Parathyroid adenoma (tissue), 2 donors: ENCODE measurements around the gene GRIN2C.

Experiments used
- H2AFZ ChIP-seq: fragments of 300-600 bp; sonication (generic); one replicate; pipeline ENCODE4 v1.7.0; 2017; ENCODE audit warnings: antibody characterized with exemption, mild to moderate bottlenecking
- H3K27ac ChIP-seq: fragments of 300-600 bp; sonication (generic); one replicate; pipeline ENCODE4 v1.7.0; 2017
- H3K27me3 ChIP-seq: fragments of 300-600 bp; sonication (generic); one replicate; pipeline ENCODE4 v1.7.0; 2017; ENCODE audit warnings: low read length; ENCODE audit not compliant: control insufficient read depth, insufficient read depth
- H3K36me3 ChIP-seq: fragments of 300-600 bp; sonication (generic); one replicate; pipeline ENCODE4 v1.7.0; 2017; ENCODE audit warnings: low read length; ENCODE audit not compliant: control insufficient read depth, insufficient read depth
- H3K4me1 ChIP-seq: fragments of 300-600 bp; sonication (generic); one replicate; pipeline ENCODE4 v1.7.0; 2017; ENCODE audit warnings: control low read depth
- H3K4me2 ChIP-seq: fragments of 300-600 bp; sonication (generic); one replicate; pipeline ENCODE4 v1.7.0; 2017; ENCODE audit warnings: low read length
- H3K4me3 ChIP-seq: fragments of 300-600 bp; sonication (generic); one replicate; pipeline ENCODE4 v1.7.0; 2017; ENCODE audit warnings: low read depth, low read length
- H3K79me2 ChIP-seq: fragments of 300-600 bp; sonication (generic); one replicate; pipeline ENCODE4 v1.7.0; 2017; ENCODE audit warnings: control low read depth
- H3K9ac ChIP-seq: fragments of 300-600 bp; sonication (generic); one replicate; pipeline ENCODE4 v1.7.0; 2017; ENCODE audit warnings: mild to moderate bottlenecking
- H3K9me3 ChIP-seq: fragments of 300-600 bp; sonication (generic); one replicate; pipeline ENCODE4 v1.7.0; 2017; ENCODE audit warnings: low read length; ENCODE audit not compliant: control insufficient read depth
- CTCF ChIP-seq: fragments of 300-600 bp; sonication (generic); IDR thresholded peaks from one replicate; pipeline ENCODE4 v1.7.0; 2017; ENCODE audit warnings: antibody characterized with exemption, mild to moderate bottlenecking
- donor health status: primary hyperparathyroidism.

The GRIN2C gene

GRCh38 chr17:74824961-74825627, 34.6 kb downstream of the GRIN2C start:
- peaks cover 3% of the 10 kb centered on the region for H3K4me1 ChIP-seq
- no peaks in the 10 kb centered on the region for H3K27me3 ChIP-seq
- no peak overlapping the region for H3K27ac ChIP-seq
- H3K9me3 ChIP-seq = no peaks in the 10 kb centered on the region
- TF ChIP-seq CTCF = no peak
- H3K4me3 ChIP-seq = no peak overlapping the region
- no peaks in the 10 kb centered on the region for H3K79me2 ChIP-seq
- no peak overlapping the region for H2AFZ ChIP-seq
- no peak overlapping the region for H3K4me2 ChIP-seq
- H3K9ac ChIP-seq = no peak overlapping the region
- H3K36me3 ChIP-seq = no peaks in the 10 kb centered on the region

- Histone ChIP-seq H3K4me2 (no peak overlapping the region), H3K9me3 (no peaks in the 10 kb centered on the region), H3K27me3 (no peaks in the 10 kb centered on the region), H3K9ac (no peak overlapping the region), H3K4me3 (no peak overlapping the region), H3K79me2 (peaks cover 2% of the 10 kb centered on the region), H3K4me1 (peaks cover 3% of the 10 kb centered on the region), H3K27ac (no peak overlapping the region), H2AFZ (no peak overlapping the region), H3K36me3 (no peaks in the 10 kb centered on the region)
- TF ChIP-seq CTCF = no peak
Observed at GRCh38 chr17:74822939-74823367, 36.7 kb downstream of the GRIN2C start.

DNA sequence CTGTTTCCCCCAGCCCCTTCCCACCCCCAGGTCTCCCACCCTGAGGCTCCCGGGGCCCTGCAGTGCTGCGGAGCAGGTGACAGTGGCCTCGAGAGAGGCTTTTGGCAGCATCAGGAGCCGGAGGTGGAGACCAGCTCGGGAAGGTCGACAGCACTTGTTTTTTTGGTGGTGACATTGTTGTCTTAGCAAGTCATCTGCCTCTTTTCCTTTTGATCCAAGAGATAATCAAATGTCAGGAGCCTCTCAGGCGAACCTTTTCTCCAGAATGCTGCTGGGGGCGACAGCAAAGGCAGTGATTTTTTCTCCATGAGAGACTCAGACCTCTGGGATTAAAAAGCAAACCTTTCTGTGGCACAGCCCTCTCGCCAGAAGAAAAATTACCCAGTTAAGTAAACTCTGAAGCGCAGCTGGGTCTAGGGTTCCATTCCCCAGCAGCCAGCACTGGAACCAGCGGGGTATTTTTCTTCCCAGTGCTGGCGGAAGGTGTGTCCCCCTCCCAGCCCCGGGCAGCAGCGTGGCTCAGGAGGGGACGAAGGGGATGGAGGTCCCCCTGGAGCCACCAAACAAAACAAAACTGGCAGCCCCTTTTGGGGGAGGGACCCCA, 37.2 kb downstream of the GRIN2C start:
- Histone ChIP-seq H3K9me3 (no peaks in the 10 kb centered on the region), H3K4me2 (no peak overlapping the region), H3K27me3 (no peaks in the 10 kb centered on the region), H2AFZ (no peak overlapping the region), H3K27ac (no peak overlapping the region), H3K36me3 (no peaks in the 10 kb centered on the region), H3K79me2 (peaks cover 2% of the 10 kb centered on the region), H3K4me3 (no peak overlapping the region), H3K4me1 (peaks cover 3% of the 10 kb centered on the region), H3K9ac (no peak overlapping the region)
- TF ChIP-seq CTCF = no peak

- H2AFZ ChIP-seq = no peak overlapping the region
- no peak overlapping the region for H3K4me3 ChIP-seq
- H3K79me2 ChIP-seq = peaks cover 2% of the 10 kb centered on the region
- H3K9ac ChIP-seq = no peak overlapping the region
- peaks cover 3% of the 10 kb centered on the region for H3K4me1 ChIP-seq
- H3K27ac ChIP-seq = no peak overlapping the region
- H3K27me3 ChIP-seq = no peaks in the 10 kb centered on the region
- no peaks in the 10 kb centered on the region for H3K9me3 ChIP-seq
- no peak for TF ChIP-seq CTCF
- no peaks in the 10 kb centered on the region for H3K36me3 ChIP-seq
- no peak overlapping the region for H3K4me2 ChIP-seq
Observed at GRCh38 chr17:74821655-74822334, 37.9 kb downstream of the GRIN2C start.
